ENCODE measurements around the gene PXDN. TPM values are rescaled to one million over a fixed set of nuclear protein-coding genes. Genes with fewer than 3 reads are reported as not detected.

The PXDN gene
- total RNA-seq, 1 experiment from 2014 or later = 0.25 TPM

GRCh38 chr2:1599301-1600085, 144.8 kb downstream of the PXDN start:
- H3K27ac Mint-ChIP-seq (ENCODE audit: unreplicated experiment) = no peak overlapping the region
- no peaks in the 10 kb centered on the region for H3K4me1 ChIP-seq
- intact Hi-C loops (cut with micrococcal nuclease; ENCODE audit: unreplicated experiment) = no loop called here
- H3K36me3 ChIP-seq (ENCODE audit: control insufficient read depth, insufficient read depth, low read length) = no peaks in the 10 kb centered on the region
- BruUV-seq (replicated peaks) = no TSS peak
- no peak overlapping the region for H3K4me3 ChIP-seq (ENCODE audit: low read depth, low read length)
- no peaks in the 10 kb centered on the region for H3K27me3 Mint-ChIP-seq (ENCODE audit: insufficient read depth, unreplicated experiment)
- H3K9me3 ChIP-seq = 0 out of 2 replicates have a peak, but pooled peaks cover 5% of the 10 kb centered on the region
- no peak overlapping the region for H3K4me3 Mint-ChIP-seq (ENCODE audit: unreplicated experiment)
- DNase-seq = no peak
- H3K36me3 Mint-ChIP-seq (ENCODE audit: insufficient read depth, unreplicated experiment) = no peaks in the 10 kb centered on the region
- H3K9me3 Mint-ChIP-seq (ENCODE audit: unreplicated experiment) = no peaks in the 10 kb centered on the region
- ChIA-PET CTCF (no interaction called here), POLR2A (no interaction called here)
- TF ChIP-seq CTCF (IDR thresholded peaks at IDR 0.05; ENCODE audit: insufficient read depth in 1 of 2, low read depth in 1 of 2, low read length in 1 of 2, severe bottlenecking in 1 of 2, unreplicated experiment in 1 of 2) = no peak
- H3K27me3 ChIP-seq (replicated peaks; ENCODE audit: control insufficient read depth, insufficient read depth, low read length) = no peaks in the 10 kb centered on the region
- H3K4me1 Mint-ChIP-seq (ENCODE audit: low read depth, unreplicated experiment) = no peaks in the 10 kb centered on the region

DNA sequence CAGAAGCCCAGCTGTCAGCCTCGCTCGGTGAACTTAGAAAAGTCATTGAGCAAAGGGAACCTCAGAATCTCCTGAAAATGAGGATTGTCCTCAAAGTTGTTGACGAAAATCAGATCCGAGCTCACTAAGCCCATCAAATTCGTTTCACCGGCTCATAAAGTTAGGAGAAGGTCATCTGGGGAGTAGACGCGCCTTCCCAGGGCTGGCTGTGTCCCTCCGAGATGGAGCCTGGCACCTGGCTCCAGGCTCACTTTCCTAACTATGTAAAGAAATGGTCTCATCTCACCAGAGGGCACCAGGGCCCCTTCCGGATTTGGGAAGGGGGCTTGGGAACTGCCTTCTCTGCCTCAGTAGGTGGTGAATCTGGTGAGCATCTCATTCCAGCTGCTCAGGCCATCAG, 145.5 kb downstream of the PXDN start:
- Mint-ChIP-seq H3K9me3 (ENCODE audit: unreplicated experiment) (no peaks in the 10 kb centered on the region), H3K4me3 (ENCODE audit: unreplicated experiment) (no peak overlapping the region), H3K4me1 (ENCODE audit: low read depth, unreplicated experiment) (no peaks in the 10 kb centered on the region), H3K27me3 (ENCODE audit: insufficient read depth, unreplicated experiment) (no peaks in the 10 kb centered on the region), H3K27ac (ENCODE audit: unreplicated experiment) (no peak overlapping the region), H3K36me3 (ENCODE audit: insufficient read depth, unreplicated experiment) (no peaks in the 10 kb centered on the region)
- no peak for DNase-seq
- Histone ChIP-seq H3K4me3 (ENCODE audit: low read depth, low read length) (no peak overlapping the region), H3K36me3 (ENCODE audit: control insufficient read depth, insufficient read depth, low read length) (no peaks in the 10 kb centered on the region), H3K9me3 (0 out of 2 replicates have a peak, but pooled peaks cover under 1% of the 10 kb centered on the region), H3K27me3 (replicated peaks; ENCODE audit: control insufficient read depth, insufficient read depth, low read length) (no peaks in the 10 kb centered on the region), H3K4me1 (no peaks in the 10 kb centered on the region)
- ChIA-PET CTCF (no interaction called here), POLR2A (no interaction called here)
- TF ChIP-seq CTCF (IDR thresholded peaks at IDR 0.05; ENCODE audit: insufficient read depth in 1 of 2, low read depth in 1 of 2, low read length in 1 of 2, severe bottlenecking in 1 of 2, unreplicated experiment in 1 of 2) = no peak
- no TSS peak for BruUV-seq (replicated peaks)
- intact Hi-C loops (cut with micrococcal nuclease; ENCODE audit: unreplicated experiment) = no loop called here

GRCh38 chr2:1598041-1598710, 146.1 kb downstream of the PXDN start:
- no peak for DNase-seq
- no peaks in the 10 kb centered on the region for H3K4me1 ChIP-seq
- H3K4me3 ChIP-seq (ENCODE audit: low read depth, low read length) = no peak overlapping the region
- ChIA-PET CTCF (no interaction called here), POLR2A (no interaction called here)
- TF ChIP-seq CTCF (IDR thresholded peaks at IDR 0.05; ENCODE audit: insufficient read depth in 1 of 2, low read depth in 1 of 2, low read length in 1 of 2, severe bottlenecking in 1 of 2, unreplicated experiment in 1 of 2) = no peak
- no peaks in the 10 kb centered on the region for H3K9me3 Mint-ChIP-seq (ENCODE audit: unreplicated experiment)
- no peaks in the 10 kb centered on the region for H3K36me3 Mint-ChIP-seq (ENCODE audit: insufficient read depth, unreplicated experiment)
- no peaks in the 10 kb centered on the region for H3K9me3 ChIP-seq
- H3K36me3 ChIP-seq (ENCODE audit: control insufficient read depth, insufficient read depth, low read length) = no peaks in the 10 kb centered on the region
- H3K4me1 Mint-ChIP-seq (ENCODE audit: low read depth, unreplicated experiment) = no peaks in the 10 kb centered on the region
- BruUV-seq (replicated peaks) = no TSS peak
- intact Hi-C loops (cut with micrococcal nuclease; ENCODE audit: unreplicated experiment) = no loop called here
- H3K27ac Mint-ChIP-seq (ENCODE audit: unreplicated experiment) = no peak overlapping the region
- H3K27me3 Mint-ChIP-seq (ENCODE audit: insufficient read depth, unreplicated experiment) = no peaks in the 10 kb centered on the region
- no peaks in the 10 kb centered on the region for H3K27me3 ChIP-seq (replicated peaks; ENCODE audit: control insufficient read depth, insufficient read depth, low read length)
- H3K4me3 Mint-ChIP-seq (ENCODE audit: unreplicated experiment) = no peak overlapping the region
